ENCODE data around the gene RXRG. TPM values are rescaled to one million over a fixed set of nuclear protein-coding genes. Genes with fewer than 3 reads are reported as not detected.

The RXRG gene
- polyA plus RNA-seq (ENCODE audit: low read depth in 6 of 6) = not detected

DNA sequence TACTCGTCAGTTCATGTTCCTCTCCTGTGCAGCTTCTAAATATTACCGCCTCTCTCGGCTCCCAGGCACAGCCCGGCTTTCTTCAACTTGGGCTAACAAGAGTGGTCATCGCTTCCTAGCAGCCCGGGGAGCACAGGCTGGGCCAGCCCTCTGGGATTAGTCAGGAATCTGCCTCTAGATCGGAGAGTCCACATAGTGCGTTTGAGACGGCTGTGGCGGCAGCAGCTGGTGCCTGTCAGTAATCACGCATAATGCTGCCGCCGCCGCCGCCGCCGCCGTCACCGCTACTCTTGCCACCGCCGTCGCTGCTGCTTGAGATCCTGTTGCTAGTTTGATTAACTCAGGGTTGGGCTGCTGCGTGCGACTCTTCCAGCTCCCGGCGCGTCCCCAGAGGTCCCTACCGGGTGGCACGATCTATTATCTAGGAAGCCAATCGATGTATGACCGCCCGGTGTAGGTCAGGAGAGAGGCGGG lies at the start of gene RXRG:
Gene RXRG (minus strand): TSS at position 230 of the 474 bp plus-strand sequence. CDS start 233 bp downstream, outside the sequence.
- Mint-ChIP-seq H3K36me3 (no peaks in the 10 kb centered on the region), H3K4me1 (no peaks in the 10 kb centered on the region), H3K4me3 (peak within 1 kb of the TSS in 2 of 8 donors; percentile 5 to 32), H3K27ac (no peak within 1 kb of the TSS), H3K9me3 (no peaks in the 10 kb centered on the region), H3K27me3 (peaks cover 13 to 58% (median 31%) of the 10 kb centered on the region in 3 donors)
- DNase-seq = no peak
- no peak for ATAC-seq (ENCODE audit: low read depth in 2 of 2)

DNA sequence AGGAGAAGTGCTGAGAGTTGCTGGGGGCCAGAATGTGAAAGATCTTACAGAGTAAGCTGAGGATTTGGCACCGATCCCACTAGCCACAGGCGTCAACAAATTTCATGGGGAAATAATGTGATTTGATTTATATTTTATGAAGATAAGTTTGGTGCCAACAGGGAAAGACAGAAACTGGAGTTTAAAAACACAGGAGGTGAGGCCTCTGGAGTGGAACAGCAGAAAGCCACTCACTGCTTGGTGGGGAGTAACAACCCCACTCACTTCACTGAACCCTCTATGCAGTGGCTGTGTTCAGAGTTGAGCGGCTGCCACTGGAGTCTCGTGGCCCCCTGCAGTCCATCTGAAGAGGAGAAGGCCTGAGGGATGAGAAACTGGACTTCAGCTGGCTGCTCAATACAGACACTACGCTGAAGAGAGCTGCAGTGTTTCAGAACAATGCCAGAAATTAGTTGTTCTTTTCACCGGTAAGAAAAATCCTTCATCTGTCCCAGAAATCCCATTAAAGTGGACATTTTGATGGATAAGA lies 48.0 kb upstream of the RXRG start:
- ATAC-seq (ENCODE audit: low read depth in 2 of 2) = no peak
- H3K36me3 Mint-ChIP-seq = no peaks in the 10 kb centered on the region
- peaks cover 24 to 33% (median 27%) of the 10 kb centered on the region in 3 donors for H3K27me3 Mint-ChIP-seq

DNA sequence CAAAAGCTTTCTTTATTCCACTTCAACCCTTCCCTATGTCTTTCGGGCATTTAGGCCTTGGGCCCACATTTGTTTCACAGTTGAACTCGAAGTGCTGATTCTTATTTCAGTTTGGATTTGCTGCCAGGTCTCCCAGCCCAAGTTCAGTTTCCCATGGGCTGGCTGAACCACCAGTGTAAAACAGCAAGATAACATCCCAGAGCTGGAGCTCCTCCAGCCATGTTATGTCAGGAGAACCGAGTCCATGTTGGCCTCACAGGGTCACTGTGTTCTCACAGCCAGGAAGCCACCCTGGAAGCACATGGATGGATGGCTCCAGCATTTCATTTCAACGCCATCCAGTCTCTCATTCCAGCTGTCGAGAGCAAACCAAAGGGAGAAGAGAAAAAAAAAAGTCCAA lies 45.2 kb upstream of the RXRG start:
- ATAC-seq (ENCODE audit: low read depth in 2 of 2) (no peak), DNase-seq (no peak)
- Mint-ChIP-seq H3K27me3 (peaks cover 27 to 46% (median 35%) of the 10 kb centered on the region in 3 donors), H3K36me3 (no peaks in the 10 kb centered on the region), H3K9me3 (no peaks in the 10 kb centered on the region), H3K27ac (no peak overlapping the region), H3K4me1 (no peaks in the 10 kb centered on the region), H3K4me3 (no peak overlapping the region)

More for the DNA sequence above, 48.0 kb upstream of the RXRG start:
- Mint-ChIP-seq H3K4me3 (no peak overlapping the region), H3K4me1 (no peaks in the 10 kb centered on the region), H3K9me3 (no peaks in the 10 kb centered on the region), H3K27ac (no peak overlapping the region)
- DNase-seq = no peak

DNA sequence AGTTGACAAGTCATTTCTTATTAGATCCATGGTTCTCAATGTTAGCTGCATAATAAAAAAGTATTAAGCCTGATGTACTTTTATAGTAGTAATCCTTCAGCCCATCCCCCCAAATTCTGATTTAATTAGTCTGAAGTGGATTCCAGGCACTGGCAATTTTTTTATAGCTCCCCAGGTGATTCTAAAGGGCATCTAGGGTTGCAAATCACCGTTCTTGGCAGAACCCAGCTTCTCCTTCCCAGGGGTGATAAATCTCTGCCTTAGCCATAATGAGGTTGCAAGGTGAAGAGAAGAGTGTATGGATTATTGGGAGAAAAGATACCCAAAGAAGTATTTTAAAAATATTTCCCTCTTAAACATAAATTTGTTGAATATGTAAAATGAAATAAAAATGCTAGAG lies 43.0 kb upstream of the RXRG start:
- H3K9me3 Mint-ChIP-seq = no peaks in the 10 kb centered on the region
- H3K4me3 Mint-ChIP-seq = no peak overlapping the region
- H3K27ac Mint-ChIP-seq = no peak overlapping the region
- H3K36me3 Mint-ChIP-seq = no peaks in the 10 kb centered on the region
- DNase-seq (no peak), ATAC-seq (ENCODE audit: low read depth in 2 of 2) (no peak)
- H3K4me1 Mint-ChIP-seq = no peaks in the 10 kb centered on the region
- peaks cover 25 to 37% (median 30%) of the 10 kb centered on the region in 3 donors for H3K27me3 Mint-ChIP-seq

DNA sequence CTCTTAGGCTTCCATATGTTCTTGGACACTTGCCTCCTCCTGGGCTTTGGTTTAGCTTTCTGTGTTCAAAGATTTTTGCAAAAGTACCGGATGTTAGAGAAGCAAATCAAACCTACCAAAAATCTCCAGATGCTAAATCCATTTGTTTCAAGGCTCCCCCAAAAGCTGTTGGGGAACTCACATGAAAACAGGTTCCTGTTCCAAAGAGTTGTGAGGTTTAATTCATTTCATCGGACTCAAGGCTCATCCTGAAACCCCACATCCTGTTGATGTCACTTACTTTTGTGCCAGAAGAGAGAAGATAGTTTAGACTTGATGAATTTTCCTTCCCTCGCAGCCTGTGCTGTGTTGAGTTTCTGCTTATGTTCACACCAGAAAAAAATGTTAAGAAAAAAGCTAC lies 41.7 kb upstream of the RXRG start:
- no peaks in the 10 kb centered on the region for H3K36me3 Mint-ChIP-seq
- H3K4me3 Mint-ChIP-seq = no peak overlapping the region
- H3K27ac Mint-ChIP-seq = no peak overlapping the region
- H3K27me3 Mint-ChIP-seq = peaks cover 30 to 43% (median 33%) of the 10 kb centered on the region in 3 donors
- no peaks in the 10 kb centered on the region for H3K4me1 Mint-ChIP-seq
- ATAC-seq (ENCODE audit: low read depth in 2 of 2) (no peak), DNase-seq (no peak)
- H3K9me3 Mint-ChIP-seq = no peaks in the 10 kb centered on the region

DNA sequence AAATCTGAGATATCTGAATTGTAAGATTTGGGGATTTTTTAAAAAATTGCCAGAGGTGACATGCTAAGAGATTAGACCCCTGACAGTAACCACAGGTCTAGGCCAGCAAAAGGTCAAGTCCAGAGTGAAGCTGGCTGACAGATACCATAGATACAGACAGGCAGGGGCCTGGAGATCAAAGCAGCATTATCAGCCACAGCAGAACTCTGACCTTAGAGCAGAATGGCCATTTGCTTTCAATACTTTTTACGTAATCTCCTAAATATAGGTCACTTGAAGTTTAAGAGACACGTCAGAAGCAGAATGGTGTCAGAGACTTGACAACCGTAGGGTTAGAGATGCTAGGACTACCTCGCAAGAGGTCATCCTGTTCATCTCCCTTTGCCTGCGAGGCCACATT lies 40.8 kb upstream of the RXRG start:
- DNase-seq (no peak), ATAC-seq (ENCODE audit: low read depth in 2 of 2) (no peak)
- Mint-ChIP-seq H3K4me1 (no peaks in the 10 kb centered on the region), H3K36me3 (no peaks in the 10 kb centered on the region), H3K27me3 (peaks cover 28 to 41% (median 37%) of the 10 kb centered on the region in 3 donors), H3K4me3 (no peak overlapping the region), H3K9me3 (no peaks in the 10 kb centered on the region), H3K27ac (no peak overlapping the region)

DNA sequence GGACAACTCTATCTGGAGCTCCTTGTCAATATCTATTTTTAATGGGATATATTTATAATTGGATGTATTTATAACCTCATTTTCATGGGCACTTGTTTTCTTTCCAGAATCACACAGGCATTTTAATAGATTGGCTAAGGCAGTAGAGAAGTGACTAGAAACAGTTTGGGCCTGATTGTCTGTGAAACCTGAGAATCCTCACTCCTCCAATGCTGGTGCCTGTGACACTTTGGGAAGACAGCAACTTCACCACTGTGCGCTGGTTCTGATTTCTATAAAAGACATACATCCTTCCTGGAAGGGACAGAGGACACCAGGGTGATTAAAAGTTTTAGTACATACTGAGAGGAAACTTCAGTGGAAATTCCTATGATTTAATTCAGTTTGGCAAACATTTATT lies 39.6 kb upstream of the RXRG start:
- no peaks in the 10 kb centered on the region for H3K4me1 Mint-ChIP-seq
- H3K9me3 Mint-ChIP-seq = peaks cover 0 to 2% (median 0%) of the 10 kb centered on the region in 7 donors
- no peaks in the 10 kb centered on the region for H3K36me3 Mint-ChIP-seq
- DNase-seq (no peak), ATAC-seq (ENCODE audit: low read depth in 2 of 2) (no peak)
- H3K4me3 Mint-ChIP-seq = no peak overlapping the region
- no peak overlapping the region for H3K27ac Mint-ChIP-seq
- peaks cover 31 to 42% (median 37%) of the 10 kb centered on the region in 3 donors for H3K27me3 Mint-ChIP-seq

DNA sequence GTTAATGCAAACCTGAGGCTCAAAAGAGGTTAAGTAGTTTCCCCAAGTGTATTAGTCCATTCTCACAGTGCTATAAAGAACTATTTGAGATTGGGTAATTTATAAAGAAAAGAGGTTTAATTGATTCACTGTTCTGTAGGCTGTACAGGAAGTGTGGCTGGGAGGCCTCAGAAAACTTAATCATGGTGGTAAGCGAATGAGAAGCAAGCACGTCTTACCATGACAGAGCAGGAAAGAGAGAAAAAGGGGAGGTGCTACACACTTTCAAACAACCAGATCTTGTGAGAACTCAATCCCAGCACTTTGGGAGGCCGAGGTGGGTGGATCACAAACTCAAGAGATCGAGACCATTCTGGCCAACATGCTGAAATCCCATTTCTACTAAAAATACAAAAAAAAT lies 38.5 kb upstream of the RXRG start:
- H3K9me3 Mint-ChIP-seq = peaks cover 0 to 2% (median 0%) of the 10 kb centered on the region in 7 donors
- DNase-seq (no peak), ATAC-seq (ENCODE audit: low read depth in 2 of 2) (no peak)
- no peaks in the 10 kb centered on the region for H3K36me3 Mint-ChIP-seq
- no peak overlapping the region for H3K4me3 Mint-ChIP-seq
- H3K4me1 Mint-ChIP-seq = no peaks in the 10 kb centered on the region
- no peak overlapping the region for H3K27ac Mint-ChIP-seq
- H3K27me3 Mint-ChIP-seq = peaks cover 34 to 46% (median 40%) of the 10 kb centered on the region in 3 donors

DNA sequence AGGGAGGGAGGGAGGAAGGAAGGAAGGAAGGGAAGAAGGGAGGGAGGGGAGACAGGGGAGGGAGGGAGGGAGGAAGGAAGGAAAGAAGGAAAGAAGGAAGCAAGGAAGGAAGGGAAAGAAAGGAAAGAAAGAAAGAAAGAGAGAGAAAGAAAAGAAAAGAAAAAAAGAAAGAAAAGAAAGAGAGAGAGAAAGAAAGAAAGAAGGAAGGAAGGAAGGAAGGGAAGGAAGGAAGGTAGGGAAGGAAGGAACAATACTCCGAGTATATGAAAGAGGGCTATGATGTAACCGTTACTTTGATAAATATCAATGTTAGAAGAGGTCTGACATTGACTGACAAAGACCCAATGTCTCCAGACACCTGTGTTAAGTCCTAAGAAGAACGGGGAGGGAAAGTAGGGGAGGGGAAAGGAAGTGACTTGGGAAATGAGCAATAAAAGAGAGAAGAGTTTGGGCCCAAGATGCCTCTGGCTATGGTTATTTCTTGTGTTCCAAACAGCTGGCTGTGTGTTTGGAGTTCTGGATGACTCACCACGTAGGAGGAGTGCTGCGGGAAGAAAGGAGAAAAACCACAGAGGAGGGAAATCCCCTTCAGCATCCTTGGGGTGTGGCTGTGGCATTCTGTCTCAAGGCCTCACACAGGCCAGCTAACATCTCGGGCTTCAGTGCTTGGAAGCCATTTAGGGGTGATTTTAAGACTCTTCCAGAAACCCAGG lies 37.0 kb upstream of the RXRG start:
- peaks cover 0 to 6% (median 0%) of the 10 kb centered on the region in 7 donors for H3K9me3 Mint-ChIP-seq
- no peaks in the 10 kb centered on the region for H3K4me1 Mint-ChIP-seq
- DNase-seq (no peak), ATAC-seq (ENCODE audit: low read depth in 2 of 2) (no peak)
- H3K27ac Mint-ChIP-seq = peak overlapping the region in 1 of 6 donors; percentile 37
- no peak overlapping the region for H3K4me3 Mint-ChIP-seq
- H3K27me3 Mint-ChIP-seq = peaks cover 29 to 41% (median 36%) of the 10 kb centered on the region in 3 donors
- H3K36me3 Mint-ChIP-seq = no peaks in the 10 kb centered on the region

DNA sequence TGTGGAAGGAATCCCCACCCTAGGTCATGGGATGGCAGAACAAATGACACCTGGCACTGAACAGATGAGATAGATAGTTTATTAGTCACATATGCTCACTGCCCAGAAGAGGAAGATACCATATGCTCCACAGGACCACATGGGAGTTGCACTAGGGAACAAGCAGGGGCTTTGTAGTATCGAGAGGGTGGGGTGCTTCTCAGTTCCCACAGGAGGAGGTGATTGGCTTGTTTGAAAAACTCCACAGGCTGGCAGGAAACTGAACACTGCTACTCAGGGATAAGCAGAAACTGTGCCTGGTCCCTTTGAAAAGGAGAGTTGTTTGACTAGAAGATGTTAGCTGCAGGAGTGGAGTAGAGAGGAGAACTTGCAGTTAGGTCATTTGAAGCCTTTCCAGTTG lies 31.9 kb upstream of the RXRG start:
- H3K27ac Mint-ChIP-seq = no peak overlapping the region
- peaks cover 13 to 42% (median 36%) of the 10 kb centered on the region in 3 donors for H3K27me3 Mint-ChIP-seq
- DNase-seq = no peak
- H3K4me1 Mint-ChIP-seq = no peaks in the 10 kb centered on the region
- no peak for ATAC-seq (ENCODE audit: low read depth in 2 of 2)
- H3K36me3 Mint-ChIP-seq = no peaks in the 10 kb centered on the region
- H3K9me3 Mint-ChIP-seq = peaks cover 0 to 6% (median 0%) of the 10 kb centered on the region in 7 donors
- no peak overlapping the region for H3K4me3 Mint-ChIP-seq

DNA sequence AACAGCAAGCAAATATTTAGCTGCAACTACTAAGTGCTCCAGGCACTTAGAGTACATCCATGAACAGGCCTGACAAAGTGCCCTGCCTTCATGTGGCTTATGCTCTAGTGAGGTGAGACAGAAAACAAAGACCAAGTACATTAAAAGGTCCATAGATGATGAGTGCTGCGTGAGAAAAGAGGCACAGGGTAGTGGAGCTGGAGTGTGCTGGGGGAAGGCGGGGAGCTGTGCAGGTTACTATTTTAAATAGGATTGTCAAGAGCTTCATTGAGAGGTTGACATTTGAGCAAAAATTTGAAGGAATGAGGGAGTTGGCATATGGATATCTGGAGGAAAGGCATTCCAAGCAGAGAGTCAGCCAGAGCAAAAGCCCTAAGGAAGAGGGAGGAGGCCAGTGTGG lies 29.3 kb upstream of the RXRG start:
- no peak overlapping the region for H3K4me3 Mint-ChIP-seq
- peaks cover 0 to 6% (median 0%) of the 10 kb centered on the region in 7 donors for H3K9me3 Mint-ChIP-seq
- no peak overlapping the region for H3K27ac Mint-ChIP-seq
- no peaks in the 10 kb centered on the region for H3K4me1 Mint-ChIP-seq
- no peaks in the 10 kb centered on the region for H3K36me3 Mint-ChIP-seq
- peaks cover 9 to 53% (median 36%) of the 10 kb centered on the region in 3 donors for H3K27me3 Mint-ChIP-seq
- ATAC-seq (ENCODE audit: low read depth in 2 of 2) (no peak), DNase-seq (no peak)

DNA sequence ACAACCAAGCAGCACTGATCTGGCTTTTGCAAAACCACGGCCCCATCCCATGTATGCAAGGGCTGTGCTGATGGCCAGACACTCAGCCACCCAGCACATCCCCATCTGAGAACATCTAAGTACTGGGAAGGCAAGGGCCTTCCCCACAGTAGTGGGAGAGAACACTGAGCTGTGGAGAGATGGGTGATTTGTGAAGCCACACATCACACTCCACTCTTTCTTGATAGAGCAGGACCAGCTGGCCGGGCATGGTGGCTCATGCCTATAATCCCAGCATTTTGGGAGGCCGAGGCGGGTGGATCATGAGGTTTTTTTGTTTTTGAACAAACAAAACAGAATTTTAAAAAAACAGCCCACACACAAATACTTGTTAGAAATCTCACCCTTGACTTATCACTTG lies 28.2 kb upstream of the RXRG start:
- Mint-ChIP-seq H3K27me3 (peaks cover 8 to 58% (median 38%) of the 10 kb centered on the region in 3 donors), H3K36me3 (no peaks in the 10 kb centered on the region), H3K27ac (peak overlapping the region in 1 of 6 donors; percentile 34), H3K4me3 (no peak overlapping the region), H3K9me3 (peaks cover 0 to 3% (median 0%) of the 10 kb centered on the region in 7 donors), H3K4me1 (no peaks in the 10 kb centered on the region)
- DNase-seq = no peak
- no peak for ATAC-seq (ENCODE audit: low read depth in 2 of 2)

DNA sequence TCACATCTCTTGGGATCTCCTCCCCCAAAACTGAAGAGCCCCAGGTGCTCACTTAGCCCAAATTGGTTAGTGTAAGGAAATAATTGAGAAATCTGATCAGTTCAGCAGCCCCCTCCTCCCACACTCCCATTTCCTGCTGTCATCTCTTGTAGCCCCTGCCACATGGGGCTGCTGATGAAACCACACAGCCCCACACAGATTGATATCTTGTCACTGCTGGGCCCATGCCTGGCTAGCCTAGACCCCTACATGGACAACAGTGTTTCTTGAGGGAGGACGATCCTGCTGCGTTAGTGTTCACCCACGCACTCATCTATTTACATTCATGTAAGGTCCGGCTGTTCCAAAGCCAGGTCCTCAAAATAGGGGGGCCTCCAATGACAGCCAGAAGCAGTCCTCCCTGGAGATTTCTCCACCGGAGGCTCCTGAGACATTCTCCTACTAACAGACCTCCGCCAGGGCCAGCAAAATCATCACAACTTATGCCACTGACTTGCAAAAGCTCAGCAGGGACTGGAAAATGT lies 23.9 kb upstream of the RXRG start:
- Mint-ChIP-seq H3K4me3 (peak overlapping the region in 1 of 8 donors; percentile 3), H3K4me1 (no peaks in the 10 kb centered on the region), H3K27me3 (peaks cover 9 to 61% (median 42%) of the 10 kb centered on the region in 3 donors), H3K27ac (no peak overlapping the region), H3K9me3 (no peaks in the 10 kb centered on the region), H3K36me3 (no peaks in the 10 kb centered on the region)
- DNase-seq = no peak
- no peak for ATAC-seq (ENCODE audit: low read depth in 2 of 2)

DNA sequence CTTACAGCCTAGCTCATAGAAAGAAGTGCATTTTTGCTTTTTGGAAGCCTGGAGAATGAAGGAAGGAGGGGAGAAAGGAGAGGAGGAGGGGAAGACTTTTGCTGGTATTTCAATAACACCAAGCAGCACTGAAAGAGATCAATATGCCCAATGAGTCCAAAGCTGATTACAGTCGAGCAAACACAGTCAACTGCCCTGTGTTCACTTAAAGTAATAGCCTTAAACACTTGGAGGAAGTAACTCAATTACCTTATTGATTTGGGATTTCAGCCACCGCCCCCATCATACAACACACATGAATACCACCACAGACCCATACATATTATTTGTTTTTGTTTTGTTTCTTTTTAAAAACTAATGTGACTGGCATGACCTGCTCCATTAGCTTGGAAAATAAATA lies 23.3 kb upstream of the RXRG start:
- Mint-ChIP-seq H3K4me3 (no peak overlapping the region), H3K27me3 (peaks cover 9 to 61% (median 42%) of the 10 kb centered on the region in 3 donors), H3K36me3 (no peaks in the 10 kb centered on the region), H3K4me1 (no peaks in the 10 kb centered on the region), H3K27ac (peak overlapping the region in 1 of 6 donors; percentile 16), H3K9me3 (no peaks in the 10 kb centered on the region)
- DNase-seq = no peak
- ATAC-seq (ENCODE audit: low read depth in 2 of 2) = no peak
